GM19372 (cell line): Measurements from ENCODE around the gene FANCL.
"Not testable (repeated sequence)": the region's sequence is repeated elsewhere in the genome, so short reads cannot be mapped to it uniquely, and the experiment has no call there.

Experiments
- ATAC-seq: cut with Tn5 transposase; IDR thresholded peaks from one replicate; pipeline ENCODE4 v1.9.1; 2021; ENCODE audit warnings: mild to moderate bottlenecking, low read depth, moderate library complexity; ENCODE audit not compliant: unreplicated experiment

Gene FANCL

GRCh38 chr2:58240670-58241545 is at the start of gene FANCL:
Gene FANCL, minus strand, starts transcription at chr2:58241325. Its CDS starts 12 bp downstream, at chr2:58241313.
- peak; percentile 71 for ATAC-seq

DNA sequence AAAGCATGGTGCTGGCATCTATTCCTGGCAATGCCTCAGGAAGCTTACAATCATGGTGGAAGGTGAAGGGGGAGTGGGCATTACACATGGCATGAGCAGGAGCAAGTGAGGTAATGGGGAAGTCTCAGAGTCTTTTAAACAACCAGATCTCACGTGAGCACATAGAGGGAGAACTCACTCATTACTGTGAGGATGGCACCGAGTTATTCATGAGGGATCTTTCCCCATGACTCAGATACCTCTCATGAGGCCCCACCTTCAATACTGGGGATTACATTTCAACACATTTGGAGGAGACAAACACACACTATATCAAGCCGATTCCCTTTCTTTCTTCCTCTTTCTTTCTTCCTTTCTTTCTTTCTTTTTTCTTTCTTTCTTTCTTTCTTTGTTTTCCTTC is 47.9 kb upstream of the FANCL start:
- no peak for ATAC-seq

DNA sequence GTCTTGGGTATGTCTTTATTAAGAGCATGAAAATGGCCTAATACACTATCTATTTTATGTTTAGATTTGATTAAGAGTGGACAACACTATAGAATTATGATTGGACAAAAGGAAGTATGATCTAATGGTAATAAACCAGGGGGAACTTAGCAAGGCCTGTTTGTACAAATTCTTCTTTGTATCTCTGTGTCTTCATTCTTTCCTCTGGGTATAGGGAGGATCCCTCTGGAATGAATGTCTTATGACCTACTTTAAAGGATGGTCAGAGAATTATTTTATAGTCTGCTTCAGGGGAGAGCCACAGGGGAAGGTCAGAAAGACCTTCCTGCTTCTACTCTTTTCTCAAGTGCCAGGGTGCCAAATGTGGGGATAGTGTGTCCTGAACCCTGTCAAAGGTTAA is 42.8 kb upstream of the FANCL start:
- no peak for ATAC-seq

- not testable (repeated sequence) for ATAC-seq
These were observed 34.0 kb upstream of the FANCL start for GRCh38 chr2:58275144-58275543.

GRCh38 chr2:58271826-58272225 is 30.7 kb upstream of the FANCL start:
- ATAC-seq: no peak

DNA sequence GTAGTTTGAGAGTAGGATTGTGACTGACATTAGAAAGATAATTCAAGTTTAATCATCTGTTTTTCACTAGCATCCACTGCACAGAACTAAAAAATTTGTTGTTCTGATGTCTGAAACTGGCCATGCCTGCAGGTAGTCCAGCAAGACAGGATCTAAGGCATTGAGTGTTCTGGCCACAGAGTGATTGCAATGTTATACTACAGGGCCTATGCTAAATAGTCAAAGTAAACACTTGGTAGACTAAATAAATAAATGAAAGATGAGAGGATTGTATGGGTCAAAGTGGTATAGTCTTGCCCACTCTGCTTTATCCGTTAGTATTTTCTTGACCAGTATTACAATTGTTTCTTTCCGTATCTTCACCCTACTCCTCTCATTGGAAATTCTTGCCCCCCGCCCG is 27.6 kb upstream of the FANCL start:
- no peak for ATAC-seq

DNA sequence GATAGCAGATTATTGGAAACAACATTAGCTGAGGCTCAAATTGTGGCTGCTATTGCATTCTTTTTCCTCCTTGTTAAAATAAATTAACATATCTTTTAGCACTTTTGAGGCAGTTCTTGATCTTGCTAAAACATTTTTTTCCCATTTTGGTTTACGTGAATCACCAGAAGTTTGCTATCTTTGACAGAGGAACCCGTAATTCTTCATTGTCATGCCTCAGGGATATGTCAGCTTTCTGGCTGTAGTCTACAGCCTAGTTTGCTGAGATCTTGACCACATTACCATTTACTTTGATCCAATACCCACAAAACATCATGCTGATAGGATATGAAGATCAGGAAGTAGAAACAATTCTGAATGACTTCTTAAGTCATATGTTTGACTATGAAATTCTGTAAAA is 25.1 kb upstream of the FANCL start:
- ATAC-seq: no peak

DNA sequence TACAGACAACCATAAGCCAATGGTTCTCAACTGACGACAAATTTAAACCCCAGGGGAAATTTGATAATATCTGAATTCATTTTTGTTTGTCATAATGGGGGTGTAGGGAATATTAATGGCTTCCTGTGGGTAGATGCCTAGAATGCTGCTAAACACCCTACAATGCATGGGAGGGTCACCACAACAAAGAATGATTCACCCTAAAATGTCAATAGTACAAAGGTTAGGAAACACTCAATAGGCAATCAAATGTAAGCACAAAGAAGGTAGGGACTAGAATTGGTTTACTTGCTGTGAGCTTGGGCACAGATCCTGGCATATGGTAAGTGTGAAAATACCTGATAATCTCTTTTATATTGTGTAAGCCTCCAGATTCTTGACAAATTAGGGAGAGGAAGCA is 20.1 kb upstream of the FANCL start:
- ATAC-seq: no peak

- not testable (repeated sequence) for ATAC-seq
These were observed 17.3 kb upstream of the FANCL start for GRCh38 chr2:58258456-58258855.

GRCh38 chr2:58251331-58252201 is 10.4 kb upstream of the FANCL start:
- not testable (repeated sequence) for ATAC-seq

DNA sequence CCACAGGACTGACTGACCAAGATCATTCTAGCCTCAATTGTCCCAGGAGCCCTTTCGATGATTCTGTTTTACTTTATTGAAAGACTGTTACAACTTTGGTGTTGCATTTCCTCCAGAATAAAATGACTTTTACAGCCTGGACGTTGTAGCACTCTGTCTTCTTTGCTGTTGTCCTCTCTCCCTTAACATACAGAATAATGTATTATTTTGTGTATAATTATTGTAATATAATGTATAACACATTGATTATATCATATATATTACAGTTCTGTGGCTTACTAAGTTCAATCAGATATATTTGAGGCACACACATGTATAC is 380 bp upstream of the FANCL start:
- ATAC-seq: no peak

DNA sequence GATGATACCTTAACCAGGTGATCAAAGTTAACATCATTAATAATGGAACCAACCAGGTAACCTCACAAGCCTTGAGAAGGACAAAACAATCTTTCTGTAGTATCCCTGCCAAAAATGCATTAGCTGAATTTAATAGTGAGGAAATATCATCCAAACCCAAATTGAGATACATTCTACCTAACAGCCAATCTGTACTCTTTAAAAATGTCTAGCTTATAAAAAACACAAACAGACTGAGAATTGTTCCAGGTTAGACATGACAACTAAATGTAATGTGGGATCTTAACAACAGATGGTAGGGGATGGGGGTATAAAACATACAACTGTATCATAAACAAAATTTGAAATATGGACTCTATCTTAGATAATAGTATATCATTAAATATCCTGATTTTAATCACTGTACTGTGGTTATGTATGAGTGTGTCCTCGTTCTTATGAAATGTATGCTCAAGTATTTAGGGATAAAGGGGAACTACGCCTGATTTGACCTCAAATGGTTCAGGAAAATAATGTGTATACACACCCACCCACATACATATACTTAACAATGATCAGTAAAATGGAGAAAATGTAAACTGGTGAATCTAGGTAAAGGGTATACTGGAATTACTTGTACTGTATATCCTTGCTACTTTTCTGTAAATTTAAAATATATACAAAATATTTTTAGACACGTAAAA is 1.7 kb downstream of the FANCL start:
- no peak for ATAC-seq

GRCh38 chr2:58237741-58238140 is 3.4 kb downstream of the FANCL start:
- no peak for ATAC-seq

DNA sequence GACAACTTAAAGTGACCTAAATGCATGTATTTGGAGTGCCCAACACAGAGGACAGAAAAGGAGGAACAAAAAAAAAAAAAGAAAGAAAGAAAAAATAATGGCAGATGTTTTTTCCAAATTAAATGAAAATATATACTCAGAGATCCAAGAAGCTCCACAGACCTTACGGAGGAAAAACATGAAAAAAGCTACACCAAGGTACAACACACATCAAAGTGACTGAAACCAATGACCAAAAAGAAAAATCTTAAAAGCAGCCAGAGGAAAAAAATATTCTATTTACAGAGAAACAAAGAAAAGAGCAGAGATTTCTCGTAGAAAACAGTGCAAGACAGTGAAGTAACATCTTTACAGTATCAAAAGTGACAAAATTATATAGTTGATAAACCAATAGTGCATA is 5.1 kb downstream of the FANCL start:
- no peak for ATAC-seq

DNA sequence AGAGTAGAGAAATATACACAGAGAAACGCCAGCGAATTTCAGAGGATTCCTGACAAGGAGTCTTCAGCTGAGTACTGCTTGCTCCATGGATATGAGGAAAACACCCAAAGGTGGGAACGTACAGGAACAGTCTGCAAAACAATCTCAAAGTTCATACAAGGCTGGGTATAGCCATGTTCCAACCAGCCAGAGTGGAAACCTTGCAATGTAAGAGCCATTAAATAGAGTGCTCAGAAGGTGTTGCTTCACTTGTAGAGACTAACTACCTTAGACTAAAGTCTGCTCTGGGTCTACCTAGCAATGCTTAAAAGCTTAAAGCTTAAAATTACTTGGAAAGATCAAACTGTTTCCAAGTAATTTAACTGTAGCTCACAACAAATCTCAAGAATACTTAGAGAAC is 6.0 kb downstream of the FANCL start:
- no peak for ATAC-seq

- ATAC-seq: no peak
These were observed 12.8 kb downstream of the FANCL start for GRCh38 chr2:58228299-58228698.

GRCh38 chr2:58227171-58227917 is 13.8 kb downstream of the FANCL start:
- ATAC-seq: no peak

GRCh38 chr2:58221909-58222308 is 19.2 kb downstream of the FANCL start:
- ATAC-seq: no peak

DNA sequence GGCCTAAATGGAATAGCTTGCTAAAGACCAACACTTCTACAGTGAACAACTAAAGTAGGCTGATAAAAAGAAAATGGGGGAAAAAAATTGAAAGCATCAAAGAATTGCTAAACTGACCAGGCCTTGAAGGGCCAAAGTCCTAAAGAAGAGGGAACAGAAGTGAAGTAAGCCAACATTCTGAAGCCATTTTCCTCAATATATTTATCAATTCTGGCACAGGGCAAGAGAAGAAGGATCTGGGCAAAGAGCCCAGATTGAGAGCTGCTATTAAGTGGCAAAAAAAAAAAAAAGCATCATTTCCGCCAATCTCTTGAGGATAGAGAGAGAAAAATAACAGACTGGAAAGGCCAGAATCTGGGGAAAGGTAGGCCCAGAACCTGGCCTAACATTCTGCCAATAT is 25.7 kb downstream of the FANCL start:
- ATAC-seq: no peak

DNA sequence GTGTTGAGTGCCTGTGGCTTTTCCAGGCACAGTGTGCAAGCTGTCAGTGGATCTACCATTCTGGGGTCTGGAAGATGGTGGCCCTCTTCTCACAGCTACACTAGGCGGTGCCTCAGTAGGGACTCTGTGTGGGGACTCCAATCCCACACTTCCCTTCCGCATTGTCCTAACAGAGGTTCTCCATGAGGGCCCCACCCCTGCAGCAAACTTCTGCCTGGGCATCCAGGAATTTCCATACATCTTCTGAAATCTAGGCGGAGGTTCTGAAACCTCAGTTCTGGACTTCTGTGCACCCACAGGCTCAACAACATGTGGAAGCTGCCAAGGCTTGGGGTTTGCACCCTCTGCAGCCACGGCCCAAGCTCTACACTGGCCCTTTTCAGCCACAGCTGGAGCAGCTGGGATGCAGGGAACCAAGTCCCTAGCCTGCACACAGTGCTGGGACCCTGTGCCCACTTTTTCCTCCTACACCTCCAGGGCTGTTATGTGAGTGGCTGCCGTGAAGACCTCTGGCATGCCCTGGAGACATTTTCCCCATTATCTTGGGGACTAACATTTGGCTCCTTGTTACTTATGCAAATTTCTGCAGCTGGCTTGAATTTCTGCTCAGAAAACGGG is 30.1 kb downstream of the FANCL start:
- ATAC-seq: not testable (repeated sequence)
